ENCODE measurements around the gene HORMAD2. TPM values are rescaled to one million over a fixed set of nuclear protein-coding genes. Genes with fewer than 3 reads are reported as not detected.

The HORMAD2 gene
- total RNA-seq, 1 donor from 2014 or later = not detected

DNA sequence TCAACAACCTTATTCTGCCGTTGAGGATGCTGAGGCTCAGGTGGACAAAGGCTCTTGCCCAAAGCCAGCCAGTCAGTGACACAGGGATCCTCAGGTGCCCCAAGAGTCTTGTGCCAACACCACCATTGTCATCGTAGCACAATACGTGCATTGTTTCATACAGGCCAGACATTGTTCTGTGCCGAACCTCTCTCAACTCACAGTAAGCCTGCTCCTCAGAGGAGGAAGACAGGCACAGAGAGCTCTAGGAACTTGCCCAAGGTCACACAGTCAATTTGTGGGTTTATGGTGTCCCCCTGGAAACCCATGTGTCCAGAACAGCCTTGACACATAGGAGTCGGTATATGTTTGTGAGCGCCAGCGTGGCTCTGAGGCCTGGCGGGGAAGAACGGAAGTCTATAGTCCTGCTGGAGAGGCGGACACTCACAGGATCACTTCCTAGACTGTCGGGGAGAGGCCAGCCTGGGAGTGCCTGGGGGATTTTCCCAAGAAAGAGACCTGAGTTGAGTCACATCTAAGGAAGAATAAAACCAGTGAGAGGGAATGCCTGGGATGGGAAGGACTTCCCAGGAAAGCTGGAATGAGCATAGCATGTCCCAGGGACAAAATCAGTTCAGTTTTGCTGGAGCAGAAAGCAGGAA, 146.0 kb downstream of the HORMAD2 start:
- peaks cover 100% of the 10 kb centered on the region for H3K27me3 ChIP-seq (ENCODE audit: low read depth)
- DNase-seq = no peak

More for the DNA sequence above, 146.0 kb downstream of the HORMAD2 start:
- Histone ChIP-seq H3K4me3 (no peak overlapping the region), H3K36me3 (no peaks in the 10 kb centered on the region), H3K27ac (replicated peaks) (no peak overlapping the region), H3K4me1 (no peaks in the 10 kb centered on the region), H3K9me3 (replicated peaks) (no peaks in the 10 kb centered on the region)
- intact Hi-C loops (cut with micrococcal nuclease) = no loop called here
- TF ChIP-seq, protein P1, sequence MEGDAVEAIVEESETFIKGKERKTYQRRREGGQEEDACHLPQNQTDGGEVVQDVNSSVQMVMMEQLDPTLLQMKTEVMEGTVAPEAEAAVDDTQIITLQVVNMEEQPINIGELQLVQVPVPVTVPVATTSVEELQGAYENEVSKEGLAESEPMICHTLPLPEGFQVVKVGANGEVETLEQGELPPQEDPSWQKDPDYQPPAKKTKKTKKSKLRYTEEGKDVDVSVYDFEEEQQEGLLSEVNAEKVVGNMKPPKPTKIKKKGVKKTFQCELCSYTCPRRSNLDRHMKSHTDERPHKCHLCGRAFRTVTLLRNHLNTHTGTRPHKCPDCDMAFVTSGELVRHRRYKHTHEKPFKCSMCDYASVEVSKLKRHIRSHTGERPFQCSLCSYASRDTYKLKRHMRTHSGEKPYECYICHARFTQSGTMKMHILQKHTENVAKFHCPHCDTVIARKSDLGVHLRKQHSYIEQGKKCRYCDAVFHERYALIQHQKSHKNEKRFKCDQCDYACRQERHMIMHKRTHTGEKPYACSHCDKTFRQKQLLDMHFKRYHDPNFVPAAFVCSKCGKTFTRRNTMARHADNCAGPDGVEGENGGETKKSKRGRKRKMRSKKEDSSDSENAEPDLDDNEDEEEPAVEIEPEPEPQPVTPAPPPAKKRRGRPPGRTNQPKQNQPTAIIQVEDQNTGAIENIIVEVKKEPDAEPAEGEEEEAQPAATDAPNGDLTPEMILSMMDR (IDR thresholded peaks at IDR 0.05; ENCODE audit: borderline replicate concordance) = no peak

Other genes starting within 250 kb of the HORMAD2 start
- gene ASCC2, start 242.2 kb upstream of the HORMAD2 start, total RNA-seq = 34.7 TPM
- 31.3 TPM for gene MTMR3, start 197.3 kb upstream of the HORMAD2 start, total RNA-seq
- gene LIF, start 166.3 kb downstream of the HORMAD2 start, total RNA-seq = 0.16 TPM
- gene OSM, start 186.4 kb downstream of the HORMAD2 start, total RNA-seq = not detected
- gene CASTOR1, start 209.0 kb downstream of the HORMAD2 start, total RNA-seq = 6.5 TPM
- 5.8 TPM for gene TBC1D10A, start 246.5 kb downstream of the HORMAD2 start, total RNA-seq

Measured in left ventricle myocardium inferior (tissue), 1 donor.